K562 (cell line): ENCODE measurements around the gene PANK2. TPM values are rescaled to one million over a fixed set of nuclear protein-coding genes. Genes with fewer than 3 reads are reported as not detected.

ENCODE experiments used
- HDAC2 ChIP-seq: fragments of 450-650 bp; IDR thresholded peaks from 2 replicates; pipeline ENCODE4 v1.6.1; 2016; ENCODE audit warnings: mild to moderate bottlenecking
- NEUROD1 ChIP-seq: fragments of 150-350 bp; IDR thresholded peaks from 2 replicates; pipeline ENCODE4 v1.6.1; 2014; ENCODE audit warnings: borderline replicate concordance, low read length, low read depth; ENCODE audit not compliant: partially characterized antibody
- NR4A1 ChIP-seq, 2 experiments: fragments of 250-450 bp in 1 of 2; fragments of 450-650 bp in 1 of 2; sonication (Bioruptor Pico) in 1 of 2; IDR thresholded peaks; 2 replicates each; pipeline versions ENCODE4 v1.4.0 to v1.6.1; 2016 to 2020; ENCODE audit warnings: mild to moderate bottlenecking in 2 of 2, missing compliant biosample characterization in 1 of 2, missing genetic modification characterization in 1 of 2, moderate library complexity in 1 of 2
- OTX1 ChIP-seq: fragments of 450-650 bp; formaldehyde crosslinking; IDR thresholded peaks from 2 replicates; pipeline ENCODE4 v1.4.0; 2022; ENCODE audit warnings: mild to moderate bottlenecking
- STAG1 ChIP-seq: sonication (generic); formaldehyde crosslinking; IDR thresholded peaks from 2 replicates; pipeline ENCODE4 v1.5.0; 2020; ENCODE audit warnings: missing genetic modification reagents, borderline replicate concordance
- ZNF444 ChIP-seq: fragments of 250-450 bp; sonication (Bioruptor Pico); IDR thresholded peaks from 2 replicates; pipeline ENCODE4 v1.4.0; 2020; ENCODE audit warnings: mild to moderate bottlenecking, moderate library complexity
- polyA plus RNA-seq, 8 experiments: library from polyadenylated mRNA; depleted of rRNA in 4 of 8; stranded (reverse) in 5 of 8; unstranded in 3 of 8; fragments of >200 nt; fragmentation: Nextera tagmentation in 2 of 8; fragmentation: Illumina TruSeq in 1 of 8; extraction: Ambion mirVana in 2 of 8; extraction: Trizol in 1 of 8; gene quantifications; 2 replicates each; pipeline versions ENCODE4 v1.2.1 to v1.2.3, GENCODE V29; 2011 to 2014; ENCODE audit warnings: inconsistent platforms in 1 of 8, missing spikeins in 1 of 8
- total RNA-seq, 7 experiments: library from RNA; depleted of rRNA in 6 of 7; stranded (reverse); fragments of >200 nt in 6 of 7; fragmentation: Illumina TruSeq in 2 of 7; extraction: Trizol in 2 of 7; gene quantifications; 2 replicates each; pipeline versions ENCODE4 v1.2.1 to v1.2.3, GENCODE V29; 2011 to 2021; ENCODE audit warnings: low replicate concordance in 1 of 7
- TF ChIP-seq, protein P1 (sequence below): fragments of 200-800 bp; sonication (Bioruptor generic); IDR thresholded peaks from 2 replicates; pipeline ENCODE4 v1.6.1; 2016; ENCODE audit warnings: missing genetic modification characterization, missing compliant biosample characterization

Gene PANK2
- total and polyA plus RNA-seq, 9 of the 15 experiments (the other 6 are each of a cell fraction or from before 2014, with no cell fraction given): 14.9 to 43.5 (median 31.4) TPM

DNA sequence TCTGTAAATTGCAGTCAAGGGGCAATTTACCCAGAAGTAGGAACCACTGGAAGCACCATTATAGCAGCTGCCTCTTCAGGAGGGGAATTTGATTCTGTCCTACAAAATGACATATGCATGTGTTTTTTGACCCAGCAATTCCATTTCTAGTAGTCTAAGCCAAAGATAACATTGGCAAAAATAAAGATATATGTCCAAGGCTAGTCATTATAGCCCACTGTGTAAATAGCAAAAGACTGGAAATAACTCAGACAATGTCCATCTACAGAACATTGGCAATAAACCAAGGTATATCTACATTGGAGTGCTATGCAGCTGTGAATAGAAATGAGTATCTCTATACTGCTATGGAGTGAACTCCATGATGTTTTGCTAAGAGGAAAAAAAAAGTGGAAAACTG, 12.5 kb upstream of the PANK2 start (continued):
- TF ChIP-seq, protein P1, sequence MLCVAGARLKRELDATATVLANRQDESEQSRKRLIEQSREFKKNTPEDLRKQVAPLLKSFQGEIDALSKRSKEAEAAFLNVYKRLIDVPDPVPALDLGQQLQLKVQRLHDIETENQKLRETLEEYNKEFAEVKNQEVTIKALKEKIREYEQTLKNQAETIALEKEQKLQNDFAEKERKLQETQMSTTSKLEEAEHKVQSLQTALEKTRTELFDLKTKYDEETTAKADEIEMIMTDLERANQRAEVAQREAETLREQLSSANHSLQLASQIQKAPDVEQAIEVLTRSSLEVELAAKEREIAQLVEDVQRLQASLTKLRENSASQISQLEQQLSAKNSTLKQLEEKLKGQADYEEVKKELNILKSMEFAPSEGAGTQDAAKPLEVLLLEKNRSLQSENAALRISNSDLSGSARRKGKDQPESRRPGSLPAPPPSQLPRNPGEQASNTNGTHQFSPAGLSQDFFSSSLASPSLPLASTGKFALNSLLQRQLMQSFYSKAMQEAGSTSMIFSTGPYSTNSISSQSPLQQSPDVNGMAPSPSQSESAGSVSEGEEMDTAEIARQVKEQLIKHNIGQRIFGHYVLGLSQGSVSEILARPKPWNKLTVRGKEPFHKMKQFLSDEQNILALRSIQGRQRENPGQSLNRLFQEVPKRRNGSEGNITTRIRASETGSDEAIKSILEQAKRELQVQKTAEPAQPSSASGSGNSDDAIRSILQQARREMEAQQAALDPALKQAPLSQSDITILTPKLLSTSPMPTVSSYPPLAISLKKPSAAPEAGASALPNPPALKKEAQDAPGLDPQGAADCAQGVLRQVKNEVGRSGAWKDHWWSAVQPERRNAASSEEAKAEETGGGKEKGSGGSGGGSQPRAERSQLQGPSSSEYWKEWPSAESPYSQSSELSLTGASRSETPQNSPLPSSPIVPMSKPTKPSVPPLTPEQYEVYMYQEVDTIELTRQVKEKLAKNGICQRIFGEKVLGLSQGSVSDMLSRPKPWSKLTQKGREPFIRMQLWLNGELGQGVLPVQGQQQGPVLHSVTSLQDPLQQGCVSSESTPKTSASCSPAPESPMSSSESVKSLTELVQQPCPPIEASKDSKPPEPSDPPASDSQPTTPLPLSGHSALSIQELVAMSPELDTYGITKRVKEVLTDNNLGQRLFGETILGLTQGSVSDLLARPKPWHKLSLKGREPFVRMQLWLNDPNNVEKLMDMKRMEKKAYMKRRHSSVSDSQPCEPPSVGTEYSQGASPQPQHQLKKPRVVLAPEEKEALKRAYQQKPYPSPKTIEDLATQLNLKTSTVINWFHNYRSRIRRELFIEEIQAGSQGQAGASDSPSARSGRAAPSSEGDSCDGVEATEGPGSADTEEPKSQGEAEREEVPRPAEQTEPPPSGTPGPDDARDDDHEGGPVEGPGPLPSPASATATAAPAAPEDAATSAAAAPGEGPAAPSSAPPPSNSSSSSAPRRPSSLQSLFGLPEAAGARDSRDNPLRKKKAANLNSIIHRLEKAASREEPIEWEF (CRISPR knock-in tag): no peak
- no peak for TF ChIP-seq NEUROD1
- no peak for TF ChIP-seq HDAC2
- TF ChIP-seq OTX1 (CRISPR knock-in tag): no peak
- no peak for TF ChIP-seq NR4A1 (CRISPR knock-in tag; IDR thresholded peaks at IDR 0.05)
- TF ChIP-seq NR4A1 (tag; IDR thresholded peaks at IDR 0.05): no peak
- no peak for TF ChIP-seq ZNF444 (CRISPR knock-in tag)
- TF ChIP-seq STAG1 (CRISPR knock-in tag): no peak
